Tibial nerve (tissue), 4 donors: ENCODE measurements around the gene CEP112. TPM values are rescaled to one million over a fixed set of nuclear protein-coding genes. Genes with fewer than 3 reads are reported as not detected.

Source experiments
- DNase-seq, 2 donors: peaks; one replicate each; pipeline ENCODE4 v3.0.0-alpha.2; 2019; ENCODE audit warnings: low spot score in 2 of 2
- H3K27ac ChIP-seq, 4 donors: fragments of 200-600 bp; sonication (generic) in 3 of 4; one replicate each; pipeline ENCODE4 v1.5.1; 2017 to 2019; ENCODE audit warnings: mild to moderate bottlenecking in 1 of 4
- H3K27me3 ChIP-seq, 2 donors: fragments of 200-600 bp; sonication (generic) in 1 of 2; one replicate each; pipeline versions ENCODE4 v1.5.1 to v1.6.0; 2017 to 2019
- H3K36me3 ChIP-seq, 3 donors: fragments of 200-600 bp; sonication (generic); one replicate each; pipeline ENCODE4 v1.5.1; 2018 to 2019
- H3K4me1 ChIP-seq, 4 donors: fragments of 200-600 bp; sonication (generic) in 3 of 4; one replicate each; pipeline ENCODE4 v1.5.1; 2017 to 2019
- H3K4me3 ChIP-seq, 4 donors: fragments of 200-600 bp; sonication (generic) in 3 of 4; one replicate each; pipeline ENCODE4 v1.5.1; 2017 to 2019; ENCODE audit warnings: mild to moderate bottlenecking in 1 of 4, moderate library complexity in 1 of 4
- H3K9me3 ChIP-seq, 4 donors: fragments of 200-600 bp; sonication (generic) in 3 of 4; one replicate each; pipeline ENCODE4 v1.5.1; 2017 to 2019
- EP300 ChIP-seq, 2 donors: sonication (generic); formaldehyde crosslinking; IDR thresholded peaks; one replicate each; pipeline ENCODE4 v1.6.1; 2017; ENCODE audit warnings: antibody characterized with exemption in 2 of 2, mild to moderate bottlenecking in 1 of 2
- POLR2A ChIP-seq, 2 donors: fragments of 450-650 bp; IDR thresholded peaks; one replicate each; pipeline ENCODE4 v1.6.1; 2017; ENCODE audit warnings: antibody characterized with exemption in 2 of 2, mild to moderate bottlenecking in 2 of 2, moderate library complexity in 2 of 2
- WGBS, 2 donors: methylation state at CpG; one replicate each; pipeline ENCODE4 v1.1.5; 2018; 5-methylcytosine and 5-hydroxymethylcytosine counted together
- total RNA-seq, 4 donors: library from RNA; depleted of rRNA; stranded (reverse); fragments of >200 nt; gene quantifications; one replicate each; pipeline ENCODE4 v1.1.0, GENCODE V29; 2016
- TF ChIP-seq, protein P1 (sequence below), 5 experiments: fragments of 200-600 bp in 3 of 5; fragments of 450-650 bp in 2 of 5; sonication (generic) in 3 of 5; IDR thresholded peaks; one replicate each; pipeline ENCODE4 v1.5.1; 2016 to 2019; ENCODE audit warnings: antibody characterized with exemption in 5 of 5, mild to moderate bottlenecking in 3 of 5, moderate library complexity in 2 of 5

The CEP112 gene
- total RNA-seq, 4 donors from 2014 or later, result 26.0 to 46.8 (median 34.2) TPM

DNA sequence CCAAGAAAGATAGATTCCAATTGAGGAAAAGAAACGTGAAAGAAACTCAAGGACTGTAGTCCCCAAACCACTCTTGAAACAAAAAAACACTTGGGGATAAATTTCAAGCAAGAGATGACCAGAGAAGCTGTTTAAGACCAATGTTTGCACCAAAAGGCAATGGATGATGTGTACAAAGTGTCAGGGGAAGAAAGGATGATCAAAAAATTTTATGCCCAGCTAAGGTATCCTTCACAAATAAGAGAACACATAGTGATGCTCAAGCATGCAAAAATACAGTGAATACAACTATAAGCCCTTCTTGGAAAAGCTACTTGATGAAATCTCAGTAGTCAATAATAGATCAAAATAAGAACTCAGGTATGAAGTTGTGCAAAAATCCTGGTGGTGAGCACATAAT is 281.1 kb downstream of the CEP112 start:
- H3K4me3 ChIP-seq, result no peak overlapping the region
- no peaks in the 10 kb centered on the region for H3K4me1 ChIP-seq
- TF ChIP-seq EP300 (IDR thresholded peaks at IDR 0.05), result no peak
- TF ChIP-seq, protein P1, sequence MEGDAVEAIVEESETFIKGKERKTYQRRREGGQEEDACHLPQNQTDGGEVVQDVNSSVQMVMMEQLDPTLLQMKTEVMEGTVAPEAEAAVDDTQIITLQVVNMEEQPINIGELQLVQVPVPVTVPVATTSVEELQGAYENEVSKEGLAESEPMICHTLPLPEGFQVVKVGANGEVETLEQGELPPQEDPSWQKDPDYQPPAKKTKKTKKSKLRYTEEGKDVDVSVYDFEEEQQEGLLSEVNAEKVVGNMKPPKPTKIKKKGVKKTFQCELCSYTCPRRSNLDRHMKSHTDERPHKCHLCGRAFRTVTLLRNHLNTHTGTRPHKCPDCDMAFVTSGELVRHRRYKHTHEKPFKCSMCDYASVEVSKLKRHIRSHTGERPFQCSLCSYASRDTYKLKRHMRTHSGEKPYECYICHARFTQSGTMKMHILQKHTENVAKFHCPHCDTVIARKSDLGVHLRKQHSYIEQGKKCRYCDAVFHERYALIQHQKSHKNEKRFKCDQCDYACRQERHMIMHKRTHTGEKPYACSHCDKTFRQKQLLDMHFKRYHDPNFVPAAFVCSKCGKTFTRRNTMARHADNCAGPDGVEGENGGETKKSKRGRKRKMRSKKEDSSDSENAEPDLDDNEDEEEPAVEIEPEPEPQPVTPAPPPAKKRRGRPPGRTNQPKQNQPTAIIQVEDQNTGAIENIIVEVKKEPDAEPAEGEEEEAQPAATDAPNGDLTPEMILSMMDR (IDR thresholded peaks at IDR 0.05), result no peak
- no peak for TF ChIP-seq POLR2A (IDR thresholded peaks at IDR 0.05)
- H3K9me3 ChIP-seq, result peaks cover 0 to 15% (median 0%) of the 10 kb centered on the region in 4 donors
- H3K27ac ChIP-seq, result no peak overlapping the region
- no peak for DNase-seq
- H3K36me3 ChIP-seq, result no peaks in the 10 kb centered on the region
- no peaks in the 10 kb centered on the region for H3K27me3 ChIP-seq
- 90 to 93% methylated on average over 1 of the region's 1 CpG for WGBS, 2 donors

DNA sequence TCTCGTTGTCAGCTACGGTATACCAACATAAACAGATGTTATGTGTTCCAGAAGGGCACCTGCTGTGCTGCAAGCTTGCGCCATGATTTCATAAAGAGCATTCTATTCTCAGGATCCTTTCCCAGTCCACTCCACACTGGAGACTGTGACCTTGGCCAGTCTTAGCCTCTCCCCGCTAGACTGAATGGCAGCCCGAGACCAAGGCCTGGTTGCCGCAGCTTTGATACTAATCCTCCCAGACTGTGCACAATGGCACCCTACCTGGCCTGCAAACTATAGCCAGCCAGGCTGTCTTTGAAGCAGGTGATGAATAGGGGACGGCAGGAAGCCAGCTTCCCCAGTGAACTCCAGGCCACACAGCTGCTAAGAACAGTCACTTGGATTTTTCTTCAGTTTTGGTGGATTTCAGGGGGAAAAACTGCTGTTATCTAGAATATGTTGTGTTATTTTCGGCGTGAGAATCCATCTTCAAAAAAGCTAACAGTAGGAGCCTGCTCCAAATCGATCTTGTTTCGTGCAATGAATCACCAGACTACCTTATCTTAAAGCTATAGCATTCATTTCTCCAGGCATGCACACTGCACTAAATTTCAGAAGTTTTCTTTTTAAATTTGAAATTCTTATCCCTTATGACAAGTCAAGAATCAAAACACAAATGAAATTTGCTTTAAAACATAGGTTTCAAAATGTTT is 289.0 kb downstream of the CEP112 start:
- Histone ChIP-seq H3K36me3 (no peaks in the 10 kb centered on the region), H3K4me3 (no peak overlapping the region), H3K27me3 (no peaks in the 10 kb centered on the region), H3K4me1 (no peaks in the 10 kb centered on the region), H3K9me3 (no peaks in the 10 kb centered on the region), H3K27ac (no peak overlapping the region)
- no peak for DNase-seq
- 81 to 82% methylated on average over 11 of the region's 11 CpGs for WGBS, 2 donors
- no peak for TF ChIP-seq POLR2A (IDR thresholded peaks at IDR 0.05)
- no peak for TF ChIP-seq EP300 (IDR thresholded peaks at IDR 0.05)

DNA sequence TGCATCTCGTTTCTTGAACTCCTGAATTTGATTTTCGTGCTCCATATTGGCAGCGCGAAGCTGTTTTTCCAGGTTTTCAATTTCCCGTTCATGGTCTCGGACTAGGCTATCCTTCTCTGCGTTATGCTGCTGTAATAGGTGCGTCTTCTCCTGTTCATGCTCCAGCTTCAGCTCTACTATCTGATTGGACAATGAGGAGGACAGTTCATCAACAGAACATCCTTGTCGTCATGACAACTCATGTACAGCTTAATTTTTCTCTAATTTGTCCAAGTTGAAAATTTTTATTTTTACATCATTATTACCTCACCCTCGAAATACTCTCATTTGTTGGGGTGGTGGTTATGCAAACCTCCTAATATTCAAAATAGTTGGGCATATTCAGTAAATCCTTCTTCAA is 289.8 kb downstream of the CEP112 start:
- no peak for DNase-seq
- no peaks in the 10 kb centered on the region for H3K36me3 ChIP-seq
- no peak overlapping the region for H3K27ac ChIP-seq
- no peaks in the 10 kb centered on the region for H3K9me3 ChIP-seq
- no peaks in the 10 kb centered on the region for H3K4me1 ChIP-seq
- no peaks in the 10 kb centered on the region for H3K27me3 ChIP-seq
- no peak overlapping the region for H3K4me3 ChIP-seq
- 96% methylated on average over 10 of the region's 10 CpGs for WGBS, 2 donors
- TF ChIP-seq, protein P1 (IDR thresholded peaks at IDR 0.05), result no peak
- TF ChIP-seq EP300 (IDR thresholded peaks at IDR 0.05) (no peak), POLR2A (IDR thresholded peaks at IDR 0.05) (no peak)

DNA sequence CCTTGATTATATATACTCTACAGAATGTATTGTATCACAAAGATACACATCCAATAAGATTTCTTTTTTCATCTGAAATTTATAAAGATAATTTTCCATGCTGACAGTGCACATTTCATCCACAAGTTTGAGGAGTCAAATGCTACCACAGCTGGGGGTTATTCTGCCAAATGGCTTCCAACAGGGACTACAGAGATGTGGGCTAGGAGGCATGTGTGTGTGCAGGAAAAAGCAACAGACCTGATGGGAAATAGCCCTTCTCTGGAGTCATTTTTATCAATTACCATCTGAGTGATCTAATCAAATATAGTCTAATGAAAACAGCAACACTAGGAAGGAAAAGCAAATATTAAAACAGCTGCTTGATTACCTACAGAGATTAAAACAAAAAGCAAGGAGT is 290.5 kb downstream of the CEP112 start:
- no peak for DNase-seq
- H3K27me3 ChIP-seq, result no peaks in the 10 kb centered on the region

DNA sequence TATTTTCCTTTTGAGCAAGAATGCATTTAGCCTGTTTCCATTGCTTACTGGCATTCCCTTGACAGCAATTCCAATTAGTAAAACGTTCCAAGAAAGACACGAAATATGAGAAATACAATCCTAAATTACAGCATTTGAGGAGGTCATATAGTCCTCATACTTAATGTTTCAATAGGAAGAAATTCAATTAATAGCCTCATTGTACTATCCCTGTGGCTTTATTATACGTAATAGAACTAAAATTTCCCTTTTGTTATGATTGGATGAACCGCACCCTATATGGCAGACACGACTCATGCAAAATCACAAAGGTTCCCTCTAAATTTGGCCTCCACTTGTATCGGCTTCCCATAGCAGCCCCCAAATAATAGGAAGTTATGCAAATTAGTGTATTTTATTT is 291.7 kb downstream of the CEP112 start:
- Histone ChIP-seq H3K4me1 (no peaks in the 10 kb centered on the region), H3K27me3 (no peaks in the 10 kb centered on the region), H3K4me3 (no peak overlapping the region), H3K36me3 (no peaks in the 10 kb centered on the region), H3K9me3 (no peaks in the 10 kb centered on the region), H3K27ac (no peak overlapping the region)
- DNase-seq, result no peak
- TF ChIP-seq POLR2A (IDR thresholded peaks at IDR 0.05), result no peak
- TF ChIP-seq EP300 (IDR thresholded peaks at IDR 0.05), result no peak
- TF ChIP-seq, protein P1 (IDR thresholded peaks at IDR 0.05), result no peak
- WGBS, 2 donors, result 65 to 66% methylated on average over 6 of the region's 6 CpGs

More for the DNA sequence above, 290.5 kb downstream of the CEP112 start:
- no peak overlapping the region for H3K4me3 ChIP-seq
- no peaks in the 10 kb centered on the region for H3K4me1 ChIP-seq
- TF ChIP-seq POLR2A (IDR thresholded peaks at IDR 0.05) (no peak), EP300 (IDR thresholded peaks at IDR 0.05) (no peak)
- TF ChIP-seq, protein P1 (IDR thresholded peaks at IDR 0.05), result no peak
- H3K36me3 ChIP-seq, result no peaks in the 10 kb centered on the region
- no peak overlapping the region for H3K27ac ChIP-seq
- H3K9me3 ChIP-seq, result no peaks in the 10 kb centered on the region
